Measurements from ENCODE around the gene BACE2. TPM values are rescaled to one million over a fixed set of nuclear protein-coding genes. Genes with fewer than 3 reads are reported as not detected.
"Not testable (repeated sequence)": the region's sequence is repeated elsewhere in the genome, so short reads cannot be mapped to it uniquely, and the experiment has no call there.

BACE2 gene
- total RNA-seq, 2 donors from 2014 or later, result 0.21 to 2.6 TPM

- no peaks in the 10 kb centered on the region for H3K4me1 Mint-ChIP-seq (ENCODE audit: low read depth in 2 of 2)
- ATAC-seq (no peak), DNase-seq (ENCODE audit: low spot score) (no peak)
- H3K4me3 Mint-ChIP-seq, result no peak overlapping the region
- H3K27me3 Mint-ChIP-seq, result peaks cover 7 to 25% of the 10 kb centered on the region in 2 donors
- no peak overlapping the region for H3K27ac Mint-ChIP-seq
- H3K36me3 Mint-ChIP-seq, result no peaks in the 10 kb centered on the region
- H3K9me3 Mint-ChIP-seq, result no peaks in the 10 kb centered on the region
Observed at GRCh38 chr21:41182547-41182946, 14.6 kb downstream of the BACE2 start.

- no peaks in the 10 kb centered on the region for H3K4me1 Mint-ChIP-seq (ENCODE audit: low read depth in 2 of 2)
- H3K9me3 Mint-ChIP-seq, result no peaks in the 10 kb centered on the region
- no peak for ATAC-seq
- peaks cover 7 to 23% of the 10 kb centered on the region in 2 donors for H3K27me3 Mint-ChIP-seq
- no peak for DNase-seq (ENCODE audit: low spot score)
- H3K36me3 Mint-ChIP-seq, result no peaks in the 10 kb centered on the region
- H3K27ac Mint-ChIP-seq, result no peak overlapping the region
- H3K4me3 Mint-ChIP-seq, result no peak overlapping the region
Observed at GRCh38 chr21:41183575-41183974, 15.6 kb downstream of the BACE2 start.

GRCh38 chr21:41185802-41186201 lies 17.8 kb downstream of the BACE2 start:
- Mint-ChIP-seq H3K27ac (no peak overlapping the region), H3K4me3 (no peak overlapping the region), H3K27me3 (peaks cover 11 to 13% of the 10 kb centered on the region in 2 donors), H3K36me3 (no peaks in the 10 kb centered on the region), H3K9me3 (peaks cover 5% of the 10 kb centered on the region), H3K4me1 (ENCODE audit: low read depth in 2 of 2) (no peaks in the 10 kb centered on the region)
- ATAC-seq, result no peak
- no peak for DNase-seq (ENCODE audit: low spot score)

GRCh38 chr21:41186755-41187536 lies 19.0 kb downstream of the BACE2 start:
- Mint-ChIP-seq H3K4me3 (no peak overlapping the region), H3K9me3 (peaks cover 5% of the 10 kb centered on the region), H3K27me3 (peaks cover 5 to 7% of the 10 kb centered on the region in 2 donors), H3K36me3 (no peaks in the 10 kb centered on the region), H3K4me1 (ENCODE audit: low read depth in 2 of 2) (no peaks in the 10 kb centered on the region), H3K27ac (no peak overlapping the region)
- no peak for DNase-seq (ENCODE audit: low spot score)
- no peak for ATAC-seq

- Mint-ChIP-seq H3K27me3 (peaks cover 0 to 5% of the 10 kb centered on the region in 2 donors), H3K4me3 (no peak overlapping the region), H3K4me1 (ENCODE audit: low read depth in 2 of 2) (no peaks in the 10 kb centered on the region), H3K27ac (no peak overlapping the region), H3K36me3 (no peaks in the 10 kb centered on the region), H3K9me3 (peaks cover 5% of the 10 kb centered on the region)
- DNase-seq (ENCODE audit: low spot score) (no peak), ATAC-seq (no peak)
Observed at GRCh38 chr21:41187537-41188025, 19.6 kb downstream of the BACE2 start.

DNA sequence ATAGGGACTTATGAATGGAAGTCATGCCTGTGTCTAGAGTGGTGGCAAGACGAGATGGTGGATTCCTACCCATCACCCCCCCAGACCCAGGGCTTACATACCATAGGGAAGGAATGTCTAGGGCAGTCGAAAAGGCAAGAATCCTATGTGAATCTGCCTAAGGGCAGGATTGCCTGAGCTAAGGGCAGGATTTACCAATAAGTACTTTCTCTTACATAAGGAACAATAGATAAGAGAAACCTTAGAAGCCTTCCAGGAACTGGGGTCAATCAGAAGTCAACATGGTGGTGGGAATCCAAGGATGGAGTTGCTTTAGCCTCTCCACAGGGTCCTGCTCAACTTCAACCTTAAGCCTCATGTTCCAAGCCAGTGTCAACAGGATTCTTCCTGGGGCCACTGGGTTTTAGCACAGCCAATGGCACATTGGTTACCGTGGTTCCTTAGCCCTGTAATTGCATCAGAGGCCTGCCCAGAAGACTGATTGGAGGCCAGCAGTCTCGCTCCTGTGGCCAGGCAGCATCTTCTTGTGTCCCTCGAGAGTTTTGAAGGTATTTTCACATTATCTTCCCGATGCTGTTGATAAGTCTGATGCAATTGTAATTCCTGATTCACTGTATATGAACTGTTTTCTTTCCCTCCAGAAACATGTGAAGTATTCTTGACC lies 20.7 kb downstream of the BACE2 start:
- Mint-ChIP-seq H3K27me3 (peaks cover 0 to 5% of the 10 kb centered on the region in 2 donors), H3K4me3 (no peak overlapping the region), H3K9me3 (peaks cover 5% of the 10 kb centered on the region), H3K36me3 (no peaks in the 10 kb centered on the region), H3K27ac (no peak overlapping the region), H3K4me1 (ENCODE audit: low read depth in 2 of 2) (no peaks in the 10 kb centered on the region)
- no peak for ATAC-seq
- no peak for DNase-seq (ENCODE audit: low spot score)

DNA sequence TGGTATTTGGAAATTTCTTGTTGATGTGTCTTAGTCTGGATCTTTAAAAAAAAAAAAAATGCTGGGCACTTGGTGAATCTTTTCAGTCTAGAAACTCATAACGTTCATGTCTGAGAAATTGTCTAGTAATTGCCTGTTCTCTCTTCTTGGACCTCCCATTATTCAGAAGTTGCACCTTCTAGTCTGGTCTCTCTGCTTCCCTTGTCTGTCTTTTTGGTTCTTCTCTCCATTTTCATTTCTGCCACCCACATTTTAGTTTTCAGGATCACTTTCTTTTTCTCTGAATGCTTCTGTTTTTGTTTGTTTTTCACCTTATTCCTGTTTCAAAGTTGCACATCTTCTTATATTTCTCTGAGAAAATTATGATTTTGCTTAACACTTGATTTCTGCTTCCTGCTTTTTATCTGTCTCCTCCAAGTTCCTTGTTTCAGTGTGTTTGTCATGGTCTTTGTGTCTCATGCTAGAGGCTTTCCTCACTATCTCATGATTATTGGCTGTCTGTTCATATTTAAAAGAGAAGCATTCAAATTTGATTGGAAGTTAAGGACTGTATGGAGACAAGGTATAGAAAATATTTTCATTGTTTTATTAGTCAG lies 21.3 kb downstream of the BACE2 start:
- H3K9me3 Mint-ChIP-seq, result peaks cover 5% of the 10 kb centered on the region
- no peak overlapping the region for H3K4me3 Mint-ChIP-seq
- peaks cover 0 to 5% of the 10 kb centered on the region in 2 donors for H3K27me3 Mint-ChIP-seq
- H3K36me3 Mint-ChIP-seq, result no peaks in the 10 kb centered on the region
- no peaks in the 10 kb centered on the region for H3K4me1 Mint-ChIP-seq (ENCODE audit: low read depth in 2 of 2)
- DNase-seq (ENCODE audit: low spot score), result no peak
- ATAC-seq, result no peak
- no peak overlapping the region for H3K27ac Mint-ChIP-seq

GRCh38 chr21:41192552-41192951 lies 24.6 kb downstream of the BACE2 start:
- not testable (repeated sequence) for DNase-seq (ENCODE audit: low spot score); H3K27ac Mint-ChIP-seq; H3K4me3 Mint-ChIP-seq; ATAC-seq; H3K27me3 Mint-ChIP-seq; H3K4me1 Mint-ChIP-seq (ENCODE audit: low read depth in 2 of 2); H3K36me3 Mint-ChIP-seq; H3K9me3 Mint-ChIP-seq

DNA sequence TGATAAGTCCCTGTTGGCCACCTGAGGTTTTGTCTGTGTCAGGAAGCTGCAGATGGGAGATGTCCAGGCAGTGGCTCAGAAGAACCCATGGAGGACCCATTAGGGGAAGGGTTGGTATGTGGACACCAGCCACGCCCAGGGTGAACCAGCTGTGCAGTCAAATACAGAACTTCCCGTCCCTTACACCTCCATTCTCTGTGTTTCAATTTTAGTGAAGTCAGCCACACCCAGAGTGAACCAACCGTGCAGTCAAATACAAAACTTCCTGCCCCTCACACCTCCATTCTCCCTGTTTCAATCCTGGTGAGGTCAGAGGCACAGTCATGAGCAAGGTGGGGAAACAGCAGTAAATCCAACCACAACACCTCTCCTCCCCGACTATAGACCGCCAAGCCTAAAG lies 27.4 kb downstream of the BACE2 start:
- no peaks in the 10 kb centered on the region for H3K36me3 Mint-ChIP-seq
- ATAC-seq (no peak), DNase-seq (ENCODE audit: low spot score) (no peak)
- peaks cover 0 to 2% of the 10 kb centered on the region in 2 donors for H3K27me3 Mint-ChIP-seq
- no peak overlapping the region for H3K27ac Mint-ChIP-seq
- H3K4me3 Mint-ChIP-seq, result no peak overlapping the region
- no peaks in the 10 kb centered on the region for H3K4me1 Mint-ChIP-seq (ENCODE audit: low read depth in 2 of 2)
- no peaks in the 10 kb centered on the region for H3K9me3 Mint-ChIP-seq

GRCh38 chr21:41196993-41197392 lies 29.0 kb downstream of the BACE2 start:
- H3K4me1 Mint-ChIP-seq (ENCODE audit: low read depth in 2 of 2), result no peaks in the 10 kb centered on the region
- ATAC-seq (no peak), DNase-seq (ENCODE audit: low spot score) (no peak)
- no peaks in the 10 kb centered on the region for H3K27me3 Mint-ChIP-seq
- H3K36me3 Mint-ChIP-seq, result no peaks in the 10 kb centered on the region
- no peaks in the 10 kb centered on the region for H3K9me3 Mint-ChIP-seq
- no peak overlapping the region for H3K27ac Mint-ChIP-seq
- no peak overlapping the region for H3K4me3 Mint-ChIP-seq

- Mint-ChIP-seq H3K27ac (no peak overlapping the region), H3K9me3 (no peaks in the 10 kb centered on the region), H3K36me3 (no peaks in the 10 kb centered on the region), H3K4me1 (ENCODE audit: low read depth in 2 of 2) (no peaks in the 10 kb centered on the region), H3K4me3 (no peak overlapping the region), H3K27me3 (no peaks in the 10 kb centered on the region)
- ATAC-seq, result no peak
- DNase-seq (ENCODE audit: low spot score), result no peak
Observed at GRCh38 chr21:41197582-41197981, 29.6 kb downstream of the BACE2 start.

DNA sequence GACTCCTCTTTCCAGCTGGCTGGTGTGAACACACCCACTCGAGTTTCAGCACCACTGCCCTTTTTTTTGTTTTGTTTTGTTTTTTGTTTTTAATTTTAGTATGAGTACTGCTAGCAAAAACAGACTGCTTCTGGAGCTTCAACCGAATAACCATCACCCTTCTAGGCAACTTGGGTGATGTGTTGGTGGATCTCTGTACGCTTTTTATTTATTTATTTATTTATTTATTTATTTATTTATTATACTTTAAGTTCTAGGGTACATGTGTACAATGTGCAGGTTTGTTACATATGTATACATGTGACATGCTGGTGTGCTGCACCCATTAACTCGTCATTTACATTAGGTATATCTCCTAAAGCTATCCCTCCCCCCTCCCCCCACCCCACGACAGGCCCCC lies 30.7 kb downstream of the BACE2 start:
- H3K4me1 Mint-ChIP-seq (ENCODE audit: low read depth in 2 of 2); H3K9me3 Mint-ChIP-seq; ATAC-seq; DNase-seq (ENCODE audit: low spot score); H3K27ac Mint-ChIP-seq; H3K36me3 Mint-ChIP-seq; H3K4me3 Mint-ChIP-seq: not testable (repeated sequence)
- H3K27me3 Mint-ChIP-seq, result peaks cover 8 to 10% of the 10 kb centered on the region in 2 donors

DNA sequence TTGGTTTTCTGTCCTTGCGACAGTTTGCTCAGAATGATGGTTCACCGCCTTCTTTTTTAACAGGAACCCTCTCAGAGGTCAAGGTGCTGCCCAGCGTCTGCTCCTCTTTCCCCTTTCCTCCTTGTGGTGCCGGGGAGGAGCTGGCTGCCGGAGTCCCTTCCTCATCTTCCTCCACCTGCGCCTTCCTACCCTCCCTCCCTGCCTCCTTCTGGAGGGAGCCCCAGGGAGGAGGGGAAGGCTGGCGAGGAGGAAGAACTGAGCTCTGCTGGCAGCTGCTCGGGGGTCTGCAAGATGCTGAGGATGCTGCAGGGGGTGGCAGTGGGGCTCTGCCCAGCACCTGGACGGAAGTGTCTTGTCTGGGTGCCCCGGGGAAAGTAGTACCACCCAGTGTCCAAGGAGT lies 31.2 kb downstream of the BACE2 start:
- no peak overlapping the region for H3K27ac Mint-ChIP-seq
- H3K27me3 Mint-ChIP-seq, result peaks cover 8 to 12% of the 10 kb centered on the region in 2 donors
- no peak for ATAC-seq
- no peaks in the 10 kb centered on the region for H3K4me1 Mint-ChIP-seq (ENCODE audit: low read depth in 2 of 2)
- no peaks in the 10 kb centered on the region for H3K36me3 Mint-ChIP-seq
- no peak overlapping the region for H3K4me3 Mint-ChIP-seq
- H3K9me3 Mint-ChIP-seq, result no peaks in the 10 kb centered on the region
- no peak for DNase-seq (ENCODE audit: low spot score)

- Mint-ChIP-seq H3K9me3 (no peaks in the 10 kb centered on the region), H3K36me3 (no peaks in the 10 kb centered on the region), H3K27me3 (peaks cover 8 to 12% of the 10 kb centered on the region in 2 donors), H3K4me1 (ENCODE audit: low read depth in 2 of 2) (no peaks in the 10 kb centered on the region), H3K27ac (no peak overlapping the region), H3K4me3 (no peak overlapping the region)
- ATAC-seq, result no peak
- no peak for DNase-seq (ENCODE audit: low spot score)
Observed at GRCh38 chr21:41199588-41199987, 31.6 kb downstream of the BACE2 start.
